Epithelial cell of proximal tubule (primary cell): ENCODE results near the gene SEC63. TPM values are rescaled to one million over a fixed set of nuclear protein-coding genes. Genes with fewer than 3 reads are reported as not detected.
"Not testable (repeated sequence)": the region's sequence is repeated elsewhere in the genome, so short reads cannot be mapped to it uniquely, and the experiment has no call there.

ENCODE experiments used
- DNase-seq: peaks from one replicate; pipeline ENCODE4 v3.0.0-alpha.2; 2011; ENCODE audit warnings: low read depth
- H3K4me3 ChIP-seq: 2 replicates; pipeline ENCODE4 v1.5.1; 2011; ENCODE audit warnings: low read depth, mild to moderate bottlenecking, low read length
- total RNA-seq: library from RNA; depleted of rRNA; stranded (reverse); fragments of >200 nt; gene quantifications from 2 replicates; pipeline ENCODE4 v1.2.3, GENCODE V29; 2015
- TF ChIP-seq, protein P1 (sequence below): conservative IDR thresholded peaks from 2 replicates; pipeline ENCODE4 v1.5.1; 2012; ENCODE audit warnings: low read depth, mild to moderate bottlenecking, low read length

SEC63 gene
- total RNA-seq, 1 donor from 2014 or later: 5.4 TPM

DNA sequence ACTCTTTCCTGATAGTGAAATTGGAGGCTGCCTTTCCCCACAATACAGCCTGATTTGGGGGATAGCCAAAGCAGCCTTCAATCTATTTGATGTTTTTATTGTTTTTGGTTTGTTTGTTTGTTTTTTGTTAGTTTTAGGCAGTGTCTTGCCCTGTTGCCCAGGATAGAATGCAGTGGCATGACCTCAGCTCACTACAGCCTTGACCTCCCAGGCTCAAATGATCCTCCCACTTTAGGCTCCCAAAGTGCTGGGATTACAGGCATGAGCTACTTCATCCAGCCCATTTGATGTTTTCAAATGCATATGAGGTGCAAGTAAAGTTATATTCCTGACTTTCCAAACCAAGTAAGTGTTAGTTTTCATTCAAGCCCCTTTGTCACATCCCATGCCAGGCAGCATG lies 41.3 kb upstream of the SEC63 start:
- no peak overlapping the region for H3K4me3 ChIP-seq
- no peak for DNase-seq
- TF ChIP-seq, protein P1, sequence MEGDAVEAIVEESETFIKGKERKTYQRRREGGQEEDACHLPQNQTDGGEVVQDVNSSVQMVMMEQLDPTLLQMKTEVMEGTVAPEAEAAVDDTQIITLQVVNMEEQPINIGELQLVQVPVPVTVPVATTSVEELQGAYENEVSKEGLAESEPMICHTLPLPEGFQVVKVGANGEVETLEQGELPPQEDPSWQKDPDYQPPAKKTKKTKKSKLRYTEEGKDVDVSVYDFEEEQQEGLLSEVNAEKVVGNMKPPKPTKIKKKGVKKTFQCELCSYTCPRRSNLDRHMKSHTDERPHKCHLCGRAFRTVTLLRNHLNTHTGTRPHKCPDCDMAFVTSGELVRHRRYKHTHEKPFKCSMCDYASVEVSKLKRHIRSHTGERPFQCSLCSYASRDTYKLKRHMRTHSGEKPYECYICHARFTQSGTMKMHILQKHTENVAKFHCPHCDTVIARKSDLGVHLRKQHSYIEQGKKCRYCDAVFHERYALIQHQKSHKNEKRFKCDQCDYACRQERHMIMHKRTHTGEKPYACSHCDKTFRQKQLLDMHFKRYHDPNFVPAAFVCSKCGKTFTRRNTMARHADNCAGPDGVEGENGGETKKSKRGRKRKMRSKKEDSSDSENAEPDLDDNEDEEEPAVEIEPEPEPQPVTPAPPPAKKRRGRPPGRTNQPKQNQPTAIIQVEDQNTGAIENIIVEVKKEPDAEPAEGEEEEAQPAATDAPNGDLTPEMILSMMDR: no peak

DNA sequence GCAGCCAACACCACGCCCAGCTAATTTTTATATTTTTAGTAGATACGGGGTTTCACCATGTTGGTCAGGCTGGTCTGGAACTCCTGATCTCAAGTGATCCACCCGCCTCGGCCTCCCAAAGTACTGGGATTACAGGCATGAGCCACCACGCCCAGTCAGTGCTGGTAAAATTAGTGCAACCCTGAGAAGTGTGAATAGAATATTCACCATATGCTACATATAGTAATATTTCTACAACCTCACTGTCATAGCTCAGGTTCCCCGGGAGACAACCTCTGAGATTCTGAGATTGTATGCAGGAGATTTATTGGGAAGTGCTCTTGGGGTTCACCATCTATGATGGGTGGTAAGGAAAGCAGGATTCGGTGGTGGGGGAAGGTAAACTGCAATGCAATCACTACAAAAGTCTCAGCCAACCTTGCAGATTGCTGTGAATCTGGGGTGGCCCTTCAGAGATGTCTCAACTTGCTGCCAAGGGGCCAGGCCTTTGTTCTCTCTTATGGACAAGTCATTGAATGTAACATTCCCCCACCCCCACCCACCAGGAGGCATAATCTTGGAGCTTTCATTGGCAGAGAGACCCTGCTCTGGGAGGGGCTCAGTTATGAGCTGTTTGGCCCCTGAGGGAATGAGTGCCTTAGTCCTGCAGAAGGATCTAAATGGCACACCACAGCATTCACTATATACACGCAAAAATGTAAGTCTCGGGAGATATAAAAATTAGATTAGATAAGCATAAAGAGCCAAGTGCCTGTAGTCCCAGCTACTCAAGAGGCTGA lies 34.0 kb upstream of the SEC63 start:
- TF ChIP-seq, protein P1: no peak
- no peak for DNase-seq
- H3K4me3 ChIP-seq: no peak overlapping the region

DNA sequence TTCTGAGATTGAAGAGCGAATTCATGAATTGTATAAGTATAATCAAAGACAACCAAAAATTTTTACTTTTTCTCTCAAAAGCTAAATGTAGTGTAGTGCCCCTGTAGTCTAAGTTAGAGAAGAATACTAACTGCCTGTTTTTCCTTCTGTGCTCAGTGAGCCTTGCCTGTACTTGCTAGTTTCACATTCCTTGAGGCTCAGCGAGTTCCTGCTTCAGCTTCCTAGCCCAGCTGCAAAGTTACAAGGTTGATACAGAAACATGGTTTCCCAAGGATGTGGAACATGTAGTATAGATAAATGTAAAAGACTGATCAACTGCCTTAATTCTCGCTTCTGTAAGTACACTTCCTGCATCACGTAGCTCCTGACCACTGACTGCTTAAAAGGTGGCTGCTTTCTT lies 33.1 kb upstream of the SEC63 start:
- peak overlapping the region; percentile 13 for H3K4me3 ChIP-seq
- no peak for DNase-seq
- TF ChIP-seq, protein P1: no peak

DNA sequence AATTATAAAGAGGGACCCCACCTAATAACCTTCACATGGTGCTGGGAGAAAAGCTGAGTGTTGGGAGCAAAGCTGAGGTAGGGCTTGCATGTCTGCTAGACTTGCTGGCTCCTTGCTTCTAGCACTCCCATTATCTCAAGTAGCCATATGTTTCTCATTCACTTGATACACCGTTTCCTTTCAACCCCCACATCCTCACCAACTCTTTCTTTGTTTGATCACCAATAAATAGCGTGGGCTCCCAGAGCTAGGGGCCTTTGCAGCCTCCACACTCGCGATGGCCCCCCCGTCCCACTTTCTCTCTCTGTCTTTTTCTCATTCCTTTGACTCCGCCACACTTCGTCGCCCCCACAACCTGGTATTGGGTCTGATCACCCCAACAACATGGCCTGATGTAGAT lies 32.6 kb upstream of the SEC63 start:
- not testable (repeated sequence) for DNase-seq, H3K4me3 ChIP-seq

DNA sequence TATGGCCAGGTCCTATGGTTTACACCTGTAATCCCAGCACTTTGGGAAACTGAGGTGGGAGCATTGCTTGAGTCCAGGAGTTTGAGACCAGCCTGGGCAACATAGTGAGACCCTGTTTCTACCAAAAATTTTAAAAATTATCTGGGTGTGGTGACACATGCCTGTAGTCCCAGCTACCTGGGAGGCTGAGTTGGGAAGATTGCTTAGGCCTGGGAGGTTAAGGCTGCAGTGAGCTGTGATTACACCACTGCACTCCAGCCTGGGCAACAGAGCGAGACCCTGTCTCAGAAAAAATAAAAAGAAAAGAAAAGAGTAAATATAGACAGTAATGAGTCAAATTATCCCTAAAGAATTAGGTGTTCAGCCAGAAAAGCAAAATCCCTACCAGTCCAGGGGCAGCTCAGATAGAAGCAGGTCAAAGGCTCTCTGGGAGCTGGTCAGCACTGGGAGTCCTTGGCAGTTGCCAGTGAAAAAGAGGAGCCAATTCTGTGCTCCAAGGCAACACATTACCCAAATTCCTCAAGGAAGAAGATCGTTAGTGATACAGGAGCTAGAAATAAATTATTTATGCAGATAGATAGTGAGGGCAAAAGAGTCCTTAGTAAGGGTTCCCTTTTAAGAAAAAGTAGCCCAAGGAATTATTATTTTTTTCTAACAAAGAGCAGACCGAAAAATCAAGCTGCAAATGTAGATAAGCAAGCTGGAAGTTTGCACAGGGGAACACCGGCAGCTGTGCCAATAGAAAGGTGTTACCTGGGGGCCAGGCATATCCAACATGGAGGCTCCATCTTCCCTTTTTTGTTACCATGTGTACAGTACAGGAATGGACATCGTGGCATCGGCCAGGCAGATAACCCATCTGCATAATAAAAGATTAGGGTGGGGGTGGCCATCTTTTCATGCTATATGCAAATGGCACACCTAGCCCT lies 31.4 kb upstream of the SEC63 start:
- TF ChIP-seq, protein P1: no peak
- H3K4me3 ChIP-seq: no peak overlapping the region
- DNase-seq: no peak

DNA sequence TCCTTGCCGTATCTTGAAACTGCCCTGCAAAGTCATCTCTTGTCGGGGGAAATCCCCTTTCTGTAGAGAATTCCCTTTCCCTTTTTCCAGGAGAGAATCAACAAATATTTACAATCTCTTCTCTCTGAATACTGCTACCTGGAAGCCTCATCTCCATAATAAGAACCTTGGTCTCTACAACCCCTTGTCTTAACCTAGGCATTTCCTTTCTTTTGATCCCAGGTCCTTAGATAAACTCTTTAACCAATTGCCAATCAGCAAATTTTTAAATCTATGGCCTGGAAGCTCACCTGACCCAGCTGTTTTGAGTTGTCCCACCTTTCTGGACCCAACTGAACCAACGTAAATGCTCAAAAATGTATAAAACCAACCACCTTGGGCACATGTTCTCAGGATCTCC lies 30.6 kb upstream of the SEC63 start:
- DNase-seq: no peak
- TF ChIP-seq, protein P1: no peak

DNA sequence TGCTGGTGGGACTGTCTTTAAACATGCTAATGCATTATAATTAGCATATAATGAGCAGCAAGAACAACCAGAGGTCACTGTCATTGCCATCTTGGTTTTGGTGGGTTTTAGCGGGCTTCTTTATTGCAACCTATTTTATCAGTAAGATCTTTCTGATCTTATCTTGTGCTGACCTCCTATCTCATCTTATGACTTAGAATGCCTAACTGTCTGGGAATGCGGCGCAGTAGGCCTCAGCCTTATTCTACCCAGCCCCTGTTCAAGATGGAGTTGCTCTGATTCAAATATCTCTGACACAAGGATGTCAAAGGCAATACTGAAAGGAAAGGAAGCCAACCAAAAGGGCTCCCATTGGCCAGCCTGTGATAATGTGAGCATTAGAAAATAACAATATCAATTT lies 29.8 kb upstream of the SEC63 start:
- no peak overlapping the region for H3K4me3 ChIP-seq
- TF ChIP-seq, protein P1: no peak
- no peak for DNase-seq

More for the DNA sequence above, 30.6 kb upstream of the SEC63 start:
- no peak overlapping the region for H3K4me3 ChIP-seq
